Dendritic cell treated with granulocyte-macrophage colony-stimulating factor and Interleukin-4, amounts not matched to agents 40 ng/mL and 50 ng/mL, for 4 days (primary cell): Measurements from ENCODE around the gene ROCK2.
A peak's percentile ranks its signal among the peaks of the same experiment; 100 is the strongest.
"Not testable (repeated sequence)": the region's sequence is repeated elsewhere in the genome, so short reads cannot be mapped to it uniquely, and the experiment has no call there.

ENCODE experiments used
- H3K27ac Mint-ChIP-seq: one replicate; pipeline ENCODE4 v1.8.0; 2022; ENCODE audit warnings: mild to moderate bottlenecking, mixed read lengths
- H3K27me3 Mint-ChIP-seq: one replicate; pipeline ENCODE4 v1.8.0; 2022; ENCODE audit warnings: mild to moderate bottlenecking, mixed read lengths
- H3K36me3 Mint-ChIP-seq: one replicate; pipeline ENCODE4 v1.8.0; 2022; ENCODE audit warnings: low read depth, mixed read lengths
- H3K4me1 Mint-ChIP-seq: one replicate; pipeline ENCODE4 v1.8.0; 2022; ENCODE audit warnings: low read depth, mixed read lengths
- H3K4me3 Mint-ChIP-seq: one replicate; pipeline ENCODE4 v1.8.0; 2022; ENCODE audit warnings: mild to moderate bottlenecking, moderate library complexity, mixed read lengths
- H3K9me3 Mint-ChIP-seq: one replicate; pipeline ENCODE4 v1.8.0; 2022; ENCODE audit warnings: mixed read lengths
- intact Hi-C: fragments of 100-400 bp; cut with micrococcal nuclease; formaldehyde crosslinking; loops from one replicate; pipeline ENCODE4 v1.15.0; 2022

Gene ROCK2

DNA sequence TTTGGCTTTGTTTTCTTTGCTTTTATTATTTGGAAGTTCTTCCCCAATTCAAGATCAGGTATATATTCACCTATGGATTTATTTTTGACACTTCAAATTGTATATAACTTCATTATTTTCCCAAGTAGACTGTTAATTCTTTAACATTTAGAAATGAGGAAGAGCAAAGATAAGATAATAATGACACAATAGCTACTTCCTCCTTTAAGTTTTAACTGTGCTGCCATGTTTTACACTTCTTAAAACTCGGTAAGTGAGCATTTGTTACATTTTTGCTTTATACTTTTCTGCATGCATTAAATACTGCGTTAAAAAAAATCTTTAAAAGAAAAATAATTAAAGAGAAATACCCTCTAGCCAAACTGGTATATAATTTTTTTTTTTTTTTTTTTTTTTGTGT, 156.7 kb downstream of the ROCK2 start:
- Mint-ChIP-seq H3K27me3 (no peaks in the 10 kb centered on the region), H3K27ac (peak overlapping the region; percentile 52), H3K4me3 (no peak overlapping the region), H3K4me1 (no peaks in the 10 kb centered on the region), H3K9me3 (no peaks in the 10 kb centered on the region), H3K36me3 (peaks cover 53% of the 10 kb centered on the region)
- intact Hi-C loops: loop anchor here (10.0 kb wide), 1 partner anchor 53 kb away; a partner anchor contains a TSS

DNA sequence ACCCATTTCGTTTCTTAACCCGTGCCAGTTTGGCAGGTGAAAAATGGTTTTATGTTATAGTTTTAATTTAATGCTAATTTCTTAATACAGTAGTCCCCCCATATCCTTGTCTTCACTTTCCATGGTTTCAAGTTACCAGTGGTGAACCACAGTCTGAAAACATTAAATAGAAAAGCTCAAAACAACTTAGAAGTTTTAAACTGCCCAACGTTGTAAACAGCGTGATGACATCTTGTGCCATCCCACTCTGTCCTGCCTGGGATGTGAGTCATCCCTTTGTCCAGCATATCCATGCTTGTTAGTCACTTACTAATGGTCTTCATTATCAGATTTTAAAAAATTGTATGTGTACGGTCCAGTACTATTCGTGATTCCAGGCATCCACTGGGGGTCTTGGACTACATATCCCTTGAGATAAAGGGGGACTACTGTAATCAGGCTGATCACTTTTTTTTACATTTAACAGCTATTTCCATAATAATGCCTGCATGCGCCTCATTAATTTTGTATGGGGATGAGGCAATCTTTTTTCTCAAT, 157.3 kb downstream of the ROCK2 start:
- intact Hi-C loops: loop anchor here (10.0 kb wide), 1 partner anchor 52 kb away; a partner anchor contains a TSS
- Mint-ChIP-seq H3K27me3 (no peaks in the 10 kb centered on the region), H3K27ac (peak overlapping the region; percentile 52), H3K4me3 (no peak overlapping the region), H3K9me3 (no peaks in the 10 kb centered on the region), H3K36me3 (peaks cover 48% of the 10 kb centered on the region), H3K4me1 (no peaks in the 10 kb centered on the region)

DNA sequence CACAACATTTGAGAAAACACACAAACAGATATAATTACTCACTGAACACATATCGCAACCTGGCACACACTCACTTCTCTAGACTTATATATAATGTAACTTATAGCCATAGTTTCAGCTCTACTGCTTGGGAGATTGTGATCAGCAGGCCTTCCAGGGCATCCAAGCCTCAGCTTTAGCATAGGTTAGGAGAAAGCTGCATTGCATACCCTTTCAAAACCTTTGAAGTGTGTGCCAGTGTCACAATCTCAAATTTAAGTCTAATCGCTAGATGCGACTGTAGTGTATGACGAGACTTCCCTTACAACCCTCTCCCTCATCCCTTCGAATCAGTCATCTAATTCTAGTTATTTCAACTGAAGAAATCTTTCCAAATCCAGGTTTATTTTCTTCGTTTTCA, 158.3 kb downstream of the ROCK2 start:
- intact Hi-C loops: loop anchor here (10.0 kb wide), 1 partner anchor 51 kb away; a partner anchor contains a TSS
- H3K4me3 Mint-ChIP-seq: no peak overlapping the region
- no peaks in the 10 kb centered on the region for H3K9me3 Mint-ChIP-seq
- no peak overlapping the region for H3K27ac Mint-ChIP-seq
- peaks cover 56% of the 10 kb centered on the region for H3K36me3 Mint-ChIP-seq
- no peaks in the 10 kb centered on the region for H3K4me1 Mint-ChIP-seq
- H3K27me3 Mint-ChIP-seq: no peaks in the 10 kb centered on the region

DNA sequence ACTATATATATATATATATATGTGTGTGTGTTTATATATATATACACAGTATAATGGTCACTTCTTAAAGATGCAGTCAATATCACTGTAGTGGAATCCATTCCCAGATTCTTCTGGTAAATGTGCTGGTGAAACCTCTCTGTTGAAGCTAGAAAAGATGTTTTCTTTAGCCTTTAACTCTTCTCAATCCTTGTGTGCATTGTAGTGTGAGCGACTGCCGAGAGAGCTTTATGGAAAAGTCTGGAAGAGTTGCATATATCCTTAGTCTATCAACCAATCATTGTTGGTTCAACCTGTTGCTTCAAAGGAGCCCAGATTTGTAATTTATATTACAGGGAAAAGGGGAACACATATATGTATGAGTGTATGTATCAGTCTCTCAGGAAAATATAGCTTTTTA, 161.5 kb downstream of the ROCK2 start:
- intact Hi-C loops: loop anchor here (10.0 kb wide), 1 partner anchor 48 kb away; a partner anchor contains a TSS
- H3K36me3 Mint-ChIP-seq: peaks cover 58% of the 10 kb centered on the region
- no peak overlapping the region for H3K27ac Mint-ChIP-seq
- H3K27me3 Mint-ChIP-seq: no peaks in the 10 kb centered on the region
- no peak overlapping the region for H3K4me3 Mint-ChIP-seq
- no peaks in the 10 kb centered on the region for H3K9me3 Mint-ChIP-seq
- no peaks in the 10 kb centered on the region for H3K4me1 Mint-ChIP-seq

DNA sequence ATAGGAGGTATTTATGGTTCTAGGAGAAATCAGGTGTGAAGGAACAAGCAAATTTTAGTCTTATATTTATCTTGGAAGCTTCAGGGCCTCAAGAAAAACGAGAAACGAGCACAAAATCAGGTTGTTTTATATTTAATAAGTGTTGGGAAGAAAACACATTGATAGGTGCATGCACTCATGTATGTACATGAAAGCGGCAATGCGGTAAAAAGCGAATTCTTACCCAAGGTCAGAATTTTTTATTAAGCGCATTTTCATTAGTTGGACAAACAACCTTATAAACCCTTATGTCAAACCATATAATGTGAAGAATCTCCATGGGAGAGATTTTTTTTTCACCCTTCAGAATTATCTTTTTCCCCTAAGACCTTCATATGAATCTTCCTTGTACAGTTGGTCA, 163.8 kb downstream of the ROCK2 start:
- Mint-ChIP-seq H3K27ac (no peak overlapping the region), H3K36me3 (peaks cover 57% of the 10 kb centered on the region), H3K9me3 (no peaks in the 10 kb centered on the region), H3K27me3 (no peaks in the 10 kb centered on the region), H3K4me1 (peaks cover 4% of the 10 kb centered on the region), H3K4me3 (no peak overlapping the region)
- intact Hi-C loops: loop anchor here (10.0 kb wide), 1 partner anchor 46 kb away; a partner anchor contains a TSS

DNA sequence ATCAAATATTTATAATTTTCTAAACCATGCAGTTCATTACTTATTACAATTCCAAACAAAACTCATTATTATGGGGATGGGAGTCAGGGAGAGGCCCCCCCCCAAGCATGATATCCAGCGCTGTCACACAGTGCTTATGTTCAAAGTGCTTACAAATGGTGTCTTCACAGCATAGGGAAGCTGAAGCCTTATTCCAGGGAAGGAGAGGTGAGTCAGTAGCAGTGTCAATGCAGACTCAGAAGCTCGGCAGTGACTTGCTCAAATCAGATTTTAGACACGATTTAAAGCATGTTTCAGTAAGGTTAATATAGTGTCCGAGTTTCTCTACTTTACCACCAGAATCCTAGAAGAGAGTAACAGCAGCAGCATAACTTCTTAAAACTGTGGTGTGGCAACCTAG, 164.5 kb downstream of the ROCK2 start:
- no peak overlapping the region for H3K27ac Mint-ChIP-seq
- H3K27me3 Mint-ChIP-seq: no peaks in the 10 kb centered on the region

DNA sequence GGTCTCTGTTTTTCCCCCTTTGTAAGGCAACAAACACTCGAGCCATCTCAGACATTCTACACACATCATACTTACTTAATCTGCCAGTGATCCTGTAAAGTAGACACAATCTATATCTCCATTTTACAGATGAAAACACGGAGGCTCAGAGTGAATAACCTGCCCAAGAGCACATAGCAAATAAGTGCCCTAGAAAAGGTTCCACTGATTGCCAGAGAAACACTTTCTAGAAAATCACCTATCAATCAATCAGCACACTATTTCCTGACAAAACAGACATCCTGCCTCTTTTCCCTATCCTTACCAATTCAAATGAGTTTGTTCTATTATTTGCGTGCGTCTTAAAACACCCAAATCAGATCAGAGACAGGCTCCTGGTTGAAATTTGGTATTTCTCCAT, 165.2 kb downstream of the ROCK2 start:
- H3K27ac Mint-ChIP-seq: no peak overlapping the region
- intact Hi-C loops: no loop called here
- no peaks in the 10 kb centered on the region for H3K9me3 Mint-ChIP-seq
- peaks cover 42% of the 10 kb centered on the region for H3K36me3 Mint-ChIP-seq
- H3K4me1 Mint-ChIP-seq: peaks cover 16% of the 10 kb centered on the region
- H3K4me3 Mint-ChIP-seq: no peak overlapping the region
- H3K27me3 Mint-ChIP-seq: no peaks in the 10 kb centered on the region

More for the DNA sequence above, 164.5 kb downstream of the ROCK2 start:
- Mint-ChIP-seq H3K4me3 (no peak overlapping the region), H3K9me3 (no peaks in the 10 kb centered on the region), H3K36me3 (peaks cover 49% of the 10 kb centered on the region), H3K4me1 (peaks cover 12% of the 10 kb centered on the region)
- intact Hi-C loops: loop anchor here (10.0 kb wide), 1 partner anchor 45 kb away; a partner anchor contains a TSS

DNA sequence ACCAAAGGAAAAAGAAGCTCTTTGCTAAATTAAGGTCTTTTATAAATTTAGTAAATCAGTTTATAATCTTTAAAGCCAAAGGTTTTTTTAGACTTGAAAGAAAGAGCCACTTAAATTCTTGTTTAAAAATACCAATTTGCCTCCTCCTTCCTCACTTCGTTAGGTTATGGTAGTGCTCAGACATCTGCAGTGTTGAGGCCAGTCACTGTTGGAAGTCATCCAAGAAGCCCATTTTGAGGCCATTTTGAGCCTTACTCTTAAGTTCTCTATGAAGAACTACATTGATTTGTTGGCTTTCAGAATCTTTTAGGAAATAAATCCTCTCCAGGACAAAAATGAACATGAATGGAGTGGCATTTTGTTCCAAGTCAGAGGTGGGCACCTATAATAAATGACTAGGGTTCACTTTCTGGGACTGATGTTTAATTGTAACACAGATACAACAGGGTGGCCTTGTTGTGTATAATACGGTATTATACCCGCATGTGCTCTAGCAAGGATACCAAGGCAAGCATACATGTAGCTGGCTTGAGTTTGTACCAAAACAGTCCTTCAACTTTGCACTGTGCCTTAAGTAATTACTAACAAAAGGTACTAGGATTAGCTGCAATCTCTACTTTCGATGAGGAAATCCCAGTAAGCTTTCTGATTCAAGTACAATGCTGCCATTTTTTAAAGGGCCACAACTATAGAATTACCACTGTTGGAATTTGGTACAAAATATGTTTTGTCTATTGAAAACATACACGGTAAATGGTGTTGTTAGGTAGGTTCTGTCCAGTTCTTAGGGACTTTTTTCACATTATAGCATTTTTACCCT, 166.4 kb downstream of the ROCK2 start:
- Mint-ChIP-seq H3K4me1 (peaks cover 19% of the 10 kb centered on the region), H3K9me3 (no peaks in the 10 kb centered on the region), H3K36me3 (peaks cover 42% of the 10 kb centered on the region), H3K27ac (no peak overlapping the region), H3K27me3 (no peaks in the 10 kb centered on the region), H3K4me3 (no peak overlapping the region)
- intact Hi-C loops: no loop called here

DNA sequence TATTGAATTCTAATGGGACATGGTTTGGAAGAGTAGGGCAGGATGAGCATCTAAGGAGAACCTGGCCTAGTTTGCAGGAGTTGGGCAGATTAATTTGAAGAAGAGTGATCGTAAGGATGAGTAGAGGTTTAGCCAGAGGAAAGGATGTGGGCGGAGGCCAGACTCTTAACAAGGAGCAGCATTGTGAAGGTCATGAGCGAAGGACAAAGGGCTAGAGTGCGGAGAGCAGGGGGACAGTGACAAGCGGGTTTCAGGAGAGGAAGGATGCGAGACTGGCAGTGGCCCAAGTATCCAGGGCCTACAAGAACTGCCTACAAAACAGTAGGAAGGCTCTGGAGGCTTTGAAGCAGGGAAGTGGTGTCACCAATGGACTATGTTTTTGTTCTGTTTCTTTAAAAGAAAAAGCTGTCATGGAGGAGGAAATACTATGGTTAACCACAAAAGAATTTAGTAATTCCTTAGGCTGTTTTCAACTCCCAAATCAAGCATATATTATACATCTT, 169.1 kb downstream of the ROCK2 start:
- Mint-ChIP-seq H3K36me3 (peaks cover 28% of the 10 kb centered on the region), H3K27me3 (no peaks in the 10 kb centered on the region), H3K9me3 (no peaks in the 10 kb centered on the region), H3K27ac (peak overlapping the region; percentile 82), H3K4me3 (peak overlapping the region; percentile 18), H3K4me1 (peaks cover 19% of the 10 kb centered on the region)
- intact Hi-C loops: no loop called here

DNA sequence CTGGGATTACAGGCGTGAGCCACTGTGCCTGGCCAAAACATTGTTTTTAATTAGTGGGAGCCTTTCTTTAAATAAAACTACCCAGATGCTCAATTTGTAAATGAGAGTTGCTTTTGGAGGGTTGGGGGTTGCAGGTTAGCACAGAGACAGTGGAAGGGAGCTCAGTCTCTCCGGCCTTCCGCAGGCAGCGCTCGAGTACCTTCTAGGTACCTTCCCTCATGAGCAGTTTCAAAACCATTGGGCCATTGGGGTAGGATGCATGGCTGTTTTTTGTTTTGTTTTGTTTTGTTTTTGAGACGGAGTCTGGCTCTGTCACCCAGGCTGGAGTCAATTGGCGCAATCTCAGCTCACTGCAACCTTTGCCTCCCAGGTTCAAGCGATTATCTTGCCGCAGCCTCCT, 170.2 kb downstream of the ROCK2 start:
- Mint-ChIP-seq H3K4me3 (no peak overlapping the region), H3K27ac (peak overlapping the region; percentile 32), H3K27me3 (no peaks in the 10 kb centered on the region), H3K4me1 (peaks cover 19% of the 10 kb centered on the region), H3K36me3 (peaks cover 31% of the 10 kb centered on the region), H3K9me3 (no peaks in the 10 kb centered on the region)
- intact Hi-C loops: no loop called here

DNA sequence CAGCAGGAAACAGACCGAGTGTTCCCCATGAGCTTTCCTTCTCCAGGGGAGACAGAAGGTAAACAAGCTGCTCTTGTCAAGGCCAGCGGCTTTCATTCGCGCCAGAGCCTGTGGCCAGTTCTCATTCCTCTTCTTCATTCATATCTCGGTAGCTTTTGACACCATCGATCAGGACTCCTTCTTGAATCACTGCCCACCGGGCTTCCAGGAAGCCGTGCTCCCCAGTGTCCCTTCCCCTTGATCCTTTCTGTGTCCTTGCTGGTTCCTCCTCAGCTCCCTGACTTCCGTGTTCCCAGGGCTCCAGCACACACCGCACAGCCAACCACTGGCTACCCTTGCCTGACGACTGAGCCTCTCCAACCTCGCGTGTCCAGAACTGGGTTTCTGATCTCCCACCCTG, 175.1 kb downstream of the ROCK2 start:
- intact Hi-C loops: no loop called here
- Mint-ChIP-seq H3K9me3 (no peaks in the 10 kb centered on the region), H3K4me3 (no peak overlapping the region), H3K27ac (no peak overlapping the region), H3K27me3 (no peaks in the 10 kb centered on the region), H3K36me3 (peaks cover 54% of the 10 kb centered on the region), H3K4me1 (peaks cover 10% of the 10 kb centered on the region)

DNA sequence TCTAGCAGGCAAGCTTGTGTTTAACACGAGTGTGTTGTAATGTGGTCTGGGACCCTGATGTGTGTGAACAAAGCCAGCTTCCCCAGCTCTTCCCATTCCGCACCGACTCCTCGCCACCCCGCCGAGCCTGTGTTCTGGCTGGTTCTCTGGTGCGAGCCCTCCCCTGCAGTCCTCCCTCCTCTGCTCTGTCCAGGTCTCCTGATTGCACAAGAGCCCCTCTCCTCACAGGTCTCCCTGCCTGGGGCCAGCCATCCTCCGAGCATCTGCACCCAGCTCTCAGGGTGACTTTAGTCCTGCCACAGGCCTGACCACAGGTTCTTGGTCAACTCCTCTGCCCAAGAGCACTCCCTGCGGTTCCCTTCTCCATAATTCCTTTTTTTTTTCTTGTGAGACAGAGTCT, 175.9 kb downstream of the ROCK2 start:
- H3K9me3 Mint-ChIP-seq: no peaks in the 10 kb centered on the region
- H3K4me3 Mint-ChIP-seq: no peak overlapping the region
- no peaks in the 10 kb centered on the region for H3K27me3 Mint-ChIP-seq
- no peak overlapping the region for H3K27ac Mint-ChIP-seq
- peaks cover 11% of the 10 kb centered on the region for H3K4me1 Mint-ChIP-seq
- H3K36me3 Mint-ChIP-seq: peaks cover 62% of the 10 kb centered on the region
- intact Hi-C loops: no loop called here

DNA sequence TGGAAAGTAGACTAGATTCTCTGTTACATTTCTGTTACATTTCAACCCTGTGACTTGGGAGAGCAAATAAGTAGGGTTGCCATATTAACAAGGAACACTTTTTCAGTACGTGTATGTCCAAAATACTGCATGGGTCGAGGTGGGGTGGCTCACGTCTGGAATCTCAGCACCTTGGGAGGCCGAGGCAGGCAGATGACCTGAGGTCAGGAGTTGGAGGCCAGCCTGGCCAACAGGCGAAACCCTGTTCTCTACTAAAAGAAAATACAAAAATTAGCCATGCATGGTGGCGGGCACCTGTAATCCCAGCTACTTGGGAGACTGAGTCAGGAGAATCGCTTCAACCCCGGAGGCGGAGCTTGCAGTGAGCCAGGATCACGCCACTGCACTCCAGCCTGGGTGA, 178.0 kb downstream of the ROCK2 start:
- Mint-ChIP-seq H3K4me1 (peaks cover 13% of the 10 kb centered on the region), H3K27me3 (no peaks in the 10 kb centered on the region), H3K36me3 (peaks cover 82% of the 10 kb centered on the region), H3K4me3 (no peak overlapping the region), H3K27ac (no peak overlapping the region), H3K9me3 (no peaks in the 10 kb centered on the region)
- intact Hi-C loops: no loop called here

DNA sequence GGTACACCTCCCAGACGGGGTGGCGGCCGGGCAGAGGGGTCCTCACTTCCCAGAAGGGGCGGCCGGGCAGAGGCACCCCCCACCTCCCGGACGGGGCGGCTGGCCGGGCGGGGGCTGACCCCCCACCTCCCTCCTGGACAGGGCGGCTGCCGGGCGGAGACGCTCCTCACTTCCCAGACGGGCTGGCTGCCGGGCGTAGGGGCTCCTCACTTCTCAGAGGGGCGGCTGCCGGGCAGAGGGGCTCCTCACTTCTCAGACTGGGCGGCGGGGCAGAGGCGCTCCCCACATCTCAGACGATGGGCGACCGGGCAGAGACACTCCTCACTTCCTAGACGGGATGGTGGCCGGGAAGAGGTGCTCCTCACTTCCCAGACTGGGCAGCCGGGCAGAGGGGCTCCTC, 179.4 kb downstream of the ROCK2 start:
- H3K4me3 Mint-ChIP-seq, H3K27me3 Mint-ChIP-seq, intact Hi-C loops, H3K27ac Mint-ChIP-seq, H3K9me3 Mint-ChIP-seq: not testable (repeated sequence)
- Mint-ChIP-seq H3K4me1 (peaks cover 25% of the 10 kb centered on the region), H3K36me3 (peaks cover 85% of the 10 kb centered on the region)
